ENCODE measurements around the gene ZNF362. TPM values are rescaled to one million over a fixed set of nuclear protein-coding genes. Genes with fewer than 3 reads are reported as not detected.
A peak's percentile ranks its signal among the peaks of the same experiment; 100 is the strongest.

Gene ZNF362
- total and polyA plus RNA-seq, 2 of the 13 experiments (the other 11 are each of a cell fraction or from before 2014, with no cell fraction given), result 8.3 to 14.2 TPM

GRCh38 chr1:33256221-33256470, 146 bp upstream of the ZNF362 start:
- H3K79me2 ChIP-seq (ENCODE audit: insufficient read depth, low read length), result peaks cover 38% of the 10 kb centered on the region
- peaks cover 53% of the 10 kb centered on the region for H3K4me1 ChIP-seq (ENCODE audit: insufficient read depth, low read length)
- FAIRE-seq (no peak), ATAC-seq (no peak), DNase-seq (ENCODE audit: low spot score) (no peak)
- no CpG with 5 or more reads among the region's 43 CpGs for WGBS (ENCODE audit: low lambda C conversion rate)
- H3K4me3 ChIP-seq (replicated peaks in 1 of 3; ENCODE audit: insufficient read depth in 1 of 3, low read depth in 2 of 3, low read length in 3 of 3), result peak overlapping the region in 2 of 3 experiments; percentile 59 to 86; a peak in 2 of 6 replicates
- intact Hi-C loops (cut with micrococcal nuclease; ENCODE audit: unreplicated experiment), result loop anchor here (5.0 to 10.0 kb wide), 2 partner anchors 39 to 131 kb away; no protein-coding TSS in a partner anchor
- no peak overlapping the region for H2AFZ ChIP-seq (ENCODE audit: low read length)
- BruUV-seq (replicated peaks), result no TSS peak
- H3K36me3 ChIP-seq (replicated peaks in 1 of 2; ENCODE audit: control insufficient read depth in 1 of 2, insufficient read depth in 2 of 2, low read length in 2 of 2), result no peaks in the 10 kb centered on the region
- H3K9me3 ChIP-seq (ENCODE audit: low read length), result no peaks in the 10 kb centered on the region
- peaks cover 12% of the 10 kb centered on the region for H4K20me1 ChIP-seq (ENCODE audit: insufficient read depth, low read length)
- POLR2A ChIA-PET, result no interaction called here
- TF ChIP-seq RFX3 (CRISPR knock-in tag; IDR thresholded peaks at IDR 0.05) (no peak), NFRKB (IDR thresholded peaks at IDR 0.05) (no peak), RBFOX2 (IDR thresholded peaks at IDR 0.05; ENCODE audit: low read depth, low read length) (peak; percentile 68; the same call in 1 of the 2 replicates), ZNF329 (CRISPR knock-in tag; IDR thresholded peaks at IDR 0.05; ENCODE audit: low read depth) (no peak), YY1 (IDR thresholded peaks at IDR 0.05; ENCODE audit: insufficient read depth, insufficient replicate concordance, low read depth, low read length) (peak; percentile 3), ZNF746 (CRISPR knock-in tag; IDR thresholded peaks at IDR 0.05) (no peak), BORCS8-MEF2B (CRISPR knock-in tag; IDR thresholded peaks at IDR 0.05) (no peak), ZNF580 (CRISPR knock-in tag; IDR thresholded peaks at IDR 0.05; ENCODE audit: borderline replicate concordance, low read depth) (no peak), ZNF446 (CRISPR knock-in tag; IDR thresholded peaks at IDR 0.05) (no peak), ZNF678 (CRISPR knock-in tag; IDR thresholded peaks at IDR 0.05) (no peak), PHF8 (CRISPR knock-in tag; IDR thresholded peaks at IDR 0.05) (no peak), REPIN1 (CRISPR knock-in tag; IDR thresholded peaks at IDR 0.05; ENCODE audit: borderline replicate concordance, low read depth) (no peak), ATF2 (CRISPR knock-in tag; IDR thresholded peaks at IDR 0.05) (no peak), ZC3H4 (CRISPR knock-in tag; IDR thresholded peaks at IDR 0.05; ENCODE audit: borderline replicate concordance) (no peak), ZNF772 (CRISPR knock-in tag; IDR thresholded peaks at IDR 0.05) (no peak), HDAC6 (IDR thresholded peaks at IDR 0.05; ENCODE audit: low read depth, low read length) (no peak)
- H3K27ac ChIP-seq (ENCODE audit: extremely low read length, insufficient read depth, low read length), result no peak overlapping the region
- H3K27me3 ChIP-seq (ENCODE audit: control insufficient read depth in 1 of 2, insufficient read depth in 2 of 2, low read length in 2 of 2), result no peaks in the 10 kb centered on the region; a peak in 1 of 5 replicates
- CTCF ChIA-PET (ENCODE audit: low intra/inter-chr PET ratio, low total read pairs), result no interaction called here
- in situ Hi-C loops (cut with HindIII; ENCODE audit: extremely low pct_ligation_motif_present, low pct_unique_long_range_greater_than_20kb), result no loop called here
- no peak overlapping the region for H3K9ac ChIP-seq (ENCODE audit: insufficient read depth, low read depth, low read length)
- no peak overlapping the region for H3K4me2 ChIP-seq (ENCODE audit: low read depth, low read length)

All from HepG2 (cell line).